Trophoblast cell (in vitro differentiated cells and primary cell): ENCODE measurements around the gene ASIC3.

Source experiments
- DNase-seq, 2 donors: peaks; one replicate each; pipeline ENCODE4 v3.0.0-alpha.2; 2016
- H2AFZ ChIP-seq: 2 replicates; pipeline ENCODE4 v1.6.1; 2013; ENCODE audit warnings: low read length, moderate library complexity, mild to moderate bottlenecking; ENCODE audit not compliant: insufficient read depth, poor library complexity
- H2AK5ac ChIP-seq: 2 replicates; pipeline ENCODE4 v1.6.1; 2013; ENCODE audit warnings: mild to moderate bottlenecking, low read length
- H2BK120ac ChIP-seq: 2 replicates; pipeline ENCODE4 v1.6.1; 2013; ENCODE audit warnings: low read length, mild to moderate bottlenecking, moderate library complexity; ENCODE audit not compliant: insufficient read depth, poor library complexity
- H2BK12ac ChIP-seq: 2 replicates; pipeline ENCODE4 v1.6.1; 2013; ENCODE audit warnings: mild to moderate bottlenecking, low read length, moderate library complexity
- H2BK5ac ChIP-seq: 2 replicates; pipeline ENCODE4 v1.6.1; 2013; ENCODE audit warnings: low read length, low read depth, moderate library complexity, mild to moderate bottlenecking; ENCODE audit not compliant: poor library complexity
- H3K14ac ChIP-seq: 2 replicates; pipeline ENCODE4 v1.6.1; 2013; ENCODE audit warnings: mild to moderate bottlenecking, low read length
- H3K18ac ChIP-seq: 2 replicates; pipeline ENCODE4 v1.6.1; 2013; ENCODE audit warnings: mild to moderate bottlenecking, low read length
- H3K23ac ChIP-seq: 2 replicates; pipeline ENCODE4 v1.6.1; 2013; ENCODE audit warnings: low read length
- H3K27ac ChIP-seq: 2 replicates; pipeline ENCODE4 v1.5.1; 2013; ENCODE audit warnings: low read depth, mild to moderate bottlenecking, inconsistent platforms, low read length, moderate library complexity
- H3K27me3 ChIP-seq: 2 replicates; pipeline ENCODE4 v1.6.1; 2013; ENCODE audit warnings: inconsistent platforms, mild to moderate bottlenecking, low read length, moderate library complexity; ENCODE audit not compliant: insufficient read depth
- H3K36me3 ChIP-seq, 2 experiments: 1 replicate in 1 of 2; 2 replicates in 1 of 2; pipeline ENCODE4 v1.6.1; 2013; ENCODE audit warnings: low read length in 2 of 2, mild to moderate bottlenecking in 2 of 2, moderate library complexity in 1 of 2; ENCODE audit not compliant: insufficient read depth in 2 of 2, control insufficient read depth in 1 of 2
- H3K4ac ChIP-seq: 2 replicates; pipeline ENCODE4 v1.6.1; 2013; ENCODE audit warnings: low read depth, mild to moderate bottlenecking, low read length, moderate library complexity
- H3K4me1 ChIP-seq, 2 experiments: 1 replicate in 1 of 2; 2 replicates in 1 of 2; pipeline ENCODE4 v1.6.1; 2013; ENCODE audit warnings: low read length in 2 of 2, mild to moderate bottlenecking in 2 of 2, moderate library complexity in 1 of 2; ENCODE audit not compliant: insufficient read depth in 2 of 2, control insufficient read depth in 1 of 2
- H3K4me2 ChIP-seq: 2 replicates; pipeline ENCODE4 v1.6.1; 2013; ENCODE audit warnings: inconsistent platforms, mild to moderate bottlenecking, low read length, moderate library complexity
- H3K4me3 ChIP-seq: 2 replicates; pipeline ENCODE4 v1.5.1; 2013; ENCODE audit warnings: mild to moderate bottlenecking, low read depth, low read length, inconsistent platforms
- H3K79me1 ChIP-seq: one replicate; pipeline ENCODE4 v1.6.1; 2013; ENCODE audit warnings: low read length
- H3K79me2 ChIP-seq: 2 replicates; pipeline ENCODE4 v1.6.1; 2013; ENCODE audit warnings: low read length, mild to moderate bottlenecking; ENCODE audit not compliant: control insufficient read depth, insufficient read depth, poor library complexity
- H3K9ac ChIP-seq: 2 replicates; pipeline ENCODE4 v1.6.1; 2013; ENCODE audit warnings: mild to moderate bottlenecking, low read length
- H3K9me3 ChIP-seq: 2 replicates; pipeline ENCODE4 v1.6.1; 2013; ENCODE audit warnings: low read depth, mild to moderate bottlenecking, control low read depth, inconsistent platforms, low read length; ENCODE audit not compliant: insufficient read depth
- H4K12ac ChIP-seq: 2 replicates; pipeline ENCODE4 v1.6.1; 2013; ENCODE audit warnings: low read depth, mild to moderate bottlenecking, low read length, moderate library complexity
- H4K8ac ChIP-seq: 2 replicates; pipeline ENCODE4 v1.6.1; 2013; ENCODE audit warnings: low read depth, mild to moderate bottlenecking, low read length, moderate library complexity
- H4K91ac ChIP-seq: one replicate; pipeline ENCODE4 v1.6.1; 2013; ENCODE audit warnings: low read depth, mild to moderate bottlenecking, low read length, moderate library complexity
- WGBS: extraction: QIAGEN DNeasy Blood & Tissue Kit; methylation state at CpG from one replicate; pipeline ENCODE4 v1.1.7; 2013; ENCODE audit warnings: missing lambda C conversion rate; ENCODE audit not compliant: insufficient read length, insufficient coverage; ENCODE audit errors: extremely low coverage; 5-methylcytosine and 5-hydroxymethylcytosine counted together

ASIC3 gene

GRCh38 chr7:151099486-151100211 lies 51.3 kb downstream of the ASIC3 start:
- peaks cover 7 to 8% of the 10 kb centered on the region in 2 experiments for H3K36me3 ChIP-seq
- no peak overlapping the region for H3K4me3 ChIP-seq
- H3K23ac ChIP-seq = no peak overlapping the region
- no peak overlapping the region for H3K9ac ChIP-seq
- no peak overlapping the region for H3K14ac ChIP-seq
- no peak overlapping the region for H3K4ac ChIP-seq
- H4K8ac ChIP-seq = no peak overlapping the region
- H4K91ac ChIP-seq = no peak overlapping the region
- no peak overlapping the region for H2AFZ ChIP-seq
- H3K4me1 ChIP-seq = no peaks in the 10 kb centered on the region
- no peaks in the 10 kb centered on the region for H3K9me3 ChIP-seq
- no peak overlapping the region for H2BK120ac ChIP-seq
- H3K27ac ChIP-seq = no peak overlapping the region
- H3K79me2 ChIP-seq = peaks cover 7% of the 10 kb centered on the region
- no CpG with 5 or more reads among the region's 20 CpGs for WGBS
- H2AK5ac ChIP-seq = no peak overlapping the region
- H2BK5ac ChIP-seq = no peak overlapping the region
- H4K12ac ChIP-seq = no peak overlapping the region
- no peak overlapping the region for H3K18ac ChIP-seq
- H3K4me2 ChIP-seq = no peak overlapping the region
- DNase-seq = no peak
- no peaks in the 10 kb centered on the region for H3K27me3 ChIP-seq
- no peaks in the 10 kb centered on the region for H3K79me1 ChIP-seq
- no peak overlapping the region for H2BK12ac ChIP-seq

- no peak overlapping the region for H3K27ac ChIP-seq
- peaks cover 7% of the 10 kb centered on the region for H3K79me2 ChIP-seq
- H2BK5ac ChIP-seq = no peak overlapping the region
- H3K27me3 ChIP-seq = no peaks in the 10 kb centered on the region
- H2AFZ ChIP-seq = no peak overlapping the region
- H3K18ac ChIP-seq = no peak overlapping the region
- no peak overlapping the region for H3K23ac ChIP-seq
- H3K9ac ChIP-seq = no peak overlapping the region
- H4K8ac ChIP-seq = no peak overlapping the region
- H3K14ac ChIP-seq = no peak overlapping the region
- no peak for DNase-seq
- H3K9me3 ChIP-seq = no peaks in the 10 kb centered on the region
- H3K79me1 ChIP-seq = no peaks in the 10 kb centered on the region
- H3K4me3 ChIP-seq = no peak overlapping the region
- H3K4me2 ChIP-seq = no peak overlapping the region
- H3K4ac ChIP-seq = peak overlapping the region; percentile 15
- H2BK12ac ChIP-seq = no peak overlapping the region
- H3K36me3 ChIP-seq = peaks cover 9 to 10% of the 10 kb centered on the region in 2 experiments
- H2BK120ac ChIP-seq = no peak overlapping the region
- H4K91ac ChIP-seq = no peak overlapping the region
- no peak overlapping the region for H4K12ac ChIP-seq
- no CpG with 5 or more reads among the region's 10 CpGs for WGBS
- no peak overlapping the region for H2AK5ac ChIP-seq
- H3K4me1 ChIP-seq = no peaks in the 10 kb centered on the region
Measured at GRCh38 chr7:151100921-151101320, 52.6 kb downstream of the ASIC3 start.

GRCh38 chr7:151101621-151102396 lies 53.5 kb downstream of the ASIC3 start:
- Histone ChIP-seq H3K9ac (no peak overlapping the region), H3K79me1 (no peaks in the 10 kb centered on the region), H3K36me3 (peaks cover 11 to 12% of the 10 kb centered on the region in 2 experiments), H2AFZ (no peak overlapping the region), H3K9me3 (no peaks in the 10 kb centered on the region), H2BK12ac (no peak overlapping the region), H2BK5ac (no peak overlapping the region), H3K18ac (no peak overlapping the region), H3K79me2 (peaks cover 5% of the 10 kb centered on the region), H4K8ac (no peak overlapping the region), H3K14ac (no peak overlapping the region), H3K4ac (no peak overlapping the region), H4K91ac (no peak overlapping the region), H3K4me3 (no peak overlapping the region), H2BK120ac (no peak overlapping the region), H3K23ac (no peak overlapping the region), H3K27ac (no peak overlapping the region), H4K12ac (no peak overlapping the region), H3K4me1 (no peaks in the 10 kb centered on the region), H2AK5ac (no peak overlapping the region), H3K4me2 (no peak overlapping the region), H3K27me3 (no peaks in the 10 kb centered on the region)
- WGBS = no CpG with 5 or more reads among the region's 24 CpGs
- no peak for DNase-seq
